Osteocyte (in vitro differentiated cells): ENCODE measurements around the gene PREX1. TPM values are rescaled to one million over a fixed set of nuclear protein-coding genes. Genes with fewer than 3 reads are reported as not detected.

Experiments
- DNase-seq: peaks from one replicate; pipeline ENCODE4 v3.0.0; 2021; ENCODE audit warnings: mixed read lengths; ENCODE audit not compliant: unreplicated experiment; ENCODE audit errors: extremely low spot score
- H3K27ac Mint-ChIP-seq: one replicate; pipeline ENCODE4 v1.8.0; 2021; ENCODE audit warnings: mild to moderate bottlenecking, mixed read lengths; ENCODE audit not compliant: unreplicated experiment
- H3K27me3 Mint-ChIP-seq: one replicate; pipeline ENCODE4 v1.8.0; 2021; ENCODE audit warnings: mixed read lengths; ENCODE audit not compliant: unreplicated experiment
- H3K36me3 Mint-ChIP-seq: one replicate; pipeline ENCODE4 v1.8.0; 2021; ENCODE audit warnings: mixed read lengths; ENCODE audit not compliant: unreplicated experiment
- H3K4me1 Mint-ChIP-seq: one replicate; pipeline ENCODE4 v1.8.0; 2021; ENCODE audit warnings: mixed read lengths; ENCODE audit not compliant: unreplicated experiment
- H3K4me3 Mint-ChIP-seq: one replicate; pipeline ENCODE4 v1.8.0; 2021; ENCODE audit warnings: mild to moderate bottlenecking, moderate library complexity, mixed read lengths; ENCODE audit not compliant: unreplicated experiment
- H3K9me3 Mint-ChIP-seq: one replicate; pipeline ENCODE4 v1.8.0; 2021; ENCODE audit warnings: mixed read lengths; ENCODE audit not compliant: unreplicated experiment
- total RNA-seq: library from RNA; stranded (reverse); gene quantifications from 2 replicates; pipeline ENCODE4 v1.2.1, GENCODE V29; 2021
- TF ChIP-seq, protein P1 (sequence below): fragments of 200-600 bp; sonication (generic); IDR thresholded peaks from 2 replicates; pipeline ENCODE4 v1.5.0; 2021; ENCODE audit warnings: antibody characterized with exemption, mild to moderate bottlenecking, moderate library complexity

PREX1 gene
- total RNA-seq, 1 donor from 2014 or later: 24.2 TPM

- no peak overlapping the region for H3K4me3 Mint-ChIP-seq
- TF ChIP-seq, protein P1, sequence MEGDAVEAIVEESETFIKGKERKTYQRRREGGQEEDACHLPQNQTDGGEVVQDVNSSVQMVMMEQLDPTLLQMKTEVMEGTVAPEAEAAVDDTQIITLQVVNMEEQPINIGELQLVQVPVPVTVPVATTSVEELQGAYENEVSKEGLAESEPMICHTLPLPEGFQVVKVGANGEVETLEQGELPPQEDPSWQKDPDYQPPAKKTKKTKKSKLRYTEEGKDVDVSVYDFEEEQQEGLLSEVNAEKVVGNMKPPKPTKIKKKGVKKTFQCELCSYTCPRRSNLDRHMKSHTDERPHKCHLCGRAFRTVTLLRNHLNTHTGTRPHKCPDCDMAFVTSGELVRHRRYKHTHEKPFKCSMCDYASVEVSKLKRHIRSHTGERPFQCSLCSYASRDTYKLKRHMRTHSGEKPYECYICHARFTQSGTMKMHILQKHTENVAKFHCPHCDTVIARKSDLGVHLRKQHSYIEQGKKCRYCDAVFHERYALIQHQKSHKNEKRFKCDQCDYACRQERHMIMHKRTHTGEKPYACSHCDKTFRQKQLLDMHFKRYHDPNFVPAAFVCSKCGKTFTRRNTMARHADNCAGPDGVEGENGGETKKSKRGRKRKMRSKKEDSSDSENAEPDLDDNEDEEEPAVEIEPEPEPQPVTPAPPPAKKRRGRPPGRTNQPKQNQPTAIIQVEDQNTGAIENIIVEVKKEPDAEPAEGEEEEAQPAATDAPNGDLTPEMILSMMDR: no peak
These were observed 136.3 kb downstream of the PREX1 start for GRCh38 chr20:48691523-48691922.

GRCh38 chr20:48690888-48691287 is 136.9 kb downstream of the PREX1 start:
- H3K27me3 Mint-ChIP-seq: no peaks in the 10 kb centered on the region
- no peak for DNase-seq
- H3K36me3 Mint-ChIP-seq: peaks cover 8% of the 10 kb centered on the region
- no peak overlapping the region for H3K4me3 Mint-ChIP-seq
- no peaks in the 10 kb centered on the region for H3K9me3 Mint-ChIP-seq
- H3K4me1 Mint-ChIP-seq: peaks cover 2% of the 10 kb centered on the region
- H3K27ac Mint-ChIP-seq: no peak overlapping the region
- TF ChIP-seq, protein P1: no peak

More at GRCh38 chr20:48691523-48691922, 136.3 kb downstream of the PREX1 start:
- DNase-seq: no peak
- no peak overlapping the region for H3K27ac Mint-ChIP-seq
- H3K4me1 Mint-ChIP-seq: peaks cover 2% of the 10 kb centered on the region
- peaks cover 8% of the 10 kb centered on the region for H3K36me3 Mint-ChIP-seq
- H3K9me3 Mint-ChIP-seq: no peaks in the 10 kb centered on the region
- no peaks in the 10 kb centered on the region for H3K27me3 Mint-ChIP-seq

GRCh38 chr20:48689874-48690571 is 137.8 kb downstream of the PREX1 start:
- Mint-ChIP-seq H3K9me3 (no peaks in the 10 kb centered on the region), H3K4me3 (no peak overlapping the region), H3K4me1 (peaks cover 2% of the 10 kb centered on the region), H3K36me3 (peaks cover 8% of the 10 kb centered on the region), H3K27me3 (no peaks in the 10 kb centered on the region), H3K27ac (no peak overlapping the region)
- no peak for DNase-seq
- TF ChIP-seq, protein P1: no peak

- H3K4me1 Mint-ChIP-seq: peaks cover 2% of the 10 kb centered on the region
- H3K36me3 Mint-ChIP-seq: peaks cover 8% of the 10 kb centered on the region
These were observed 138.4 kb downstream of the PREX1 start for GRCh38 chr20:48689388-48689787.

GRCh38 chr20:48688579-48688978 is 139.2 kb downstream of the PREX1 start:
- H3K27ac Mint-ChIP-seq: no peak overlapping the region
- no peak for DNase-seq
- H3K4me1 Mint-ChIP-seq: peaks cover 2% of the 10 kb centered on the region
- TF ChIP-seq, protein P1: no peak
- no peaks in the 10 kb centered on the region for H3K9me3 Mint-ChIP-seq
- H3K36me3 Mint-ChIP-seq: peaks cover 8% of the 10 kb centered on the region
- no peaks in the 10 kb centered on the region for H3K27me3 Mint-ChIP-seq
- no peak overlapping the region for H3K4me3 Mint-ChIP-seq

More at GRCh38 chr20:48689388-48689787, 138.4 kb downstream of the PREX1 start:
- H3K9me3 Mint-ChIP-seq: no peaks in the 10 kb centered on the region
- H3K27ac Mint-ChIP-seq: no peak overlapping the region
- TF ChIP-seq, protein P1: no peak
- no peak overlapping the region for H3K4me3 Mint-ChIP-seq
- no peak for DNase-seq
- H3K27me3 Mint-ChIP-seq: no peaks in the 10 kb centered on the region
